Hematopoietic multipotent progenitor cell treated with erythropoietin and hydrocortisone succinate and interleukin-3 and kit ligand, for 8 days (in vitro differentiated cells): ENCODE data around the gene DIDO1.
"Not testable (repeated sequence)": the region's sequence is repeated elsewhere in the genome, so short reads cannot be mapped to it uniquely, and the experiment has no call there.

Experiments
- DNase-seq: peaks from one replicate; pipeline ENCODE4 v3.0.0-alpha.2; 2015

The DIDO1 gene

DNA sequence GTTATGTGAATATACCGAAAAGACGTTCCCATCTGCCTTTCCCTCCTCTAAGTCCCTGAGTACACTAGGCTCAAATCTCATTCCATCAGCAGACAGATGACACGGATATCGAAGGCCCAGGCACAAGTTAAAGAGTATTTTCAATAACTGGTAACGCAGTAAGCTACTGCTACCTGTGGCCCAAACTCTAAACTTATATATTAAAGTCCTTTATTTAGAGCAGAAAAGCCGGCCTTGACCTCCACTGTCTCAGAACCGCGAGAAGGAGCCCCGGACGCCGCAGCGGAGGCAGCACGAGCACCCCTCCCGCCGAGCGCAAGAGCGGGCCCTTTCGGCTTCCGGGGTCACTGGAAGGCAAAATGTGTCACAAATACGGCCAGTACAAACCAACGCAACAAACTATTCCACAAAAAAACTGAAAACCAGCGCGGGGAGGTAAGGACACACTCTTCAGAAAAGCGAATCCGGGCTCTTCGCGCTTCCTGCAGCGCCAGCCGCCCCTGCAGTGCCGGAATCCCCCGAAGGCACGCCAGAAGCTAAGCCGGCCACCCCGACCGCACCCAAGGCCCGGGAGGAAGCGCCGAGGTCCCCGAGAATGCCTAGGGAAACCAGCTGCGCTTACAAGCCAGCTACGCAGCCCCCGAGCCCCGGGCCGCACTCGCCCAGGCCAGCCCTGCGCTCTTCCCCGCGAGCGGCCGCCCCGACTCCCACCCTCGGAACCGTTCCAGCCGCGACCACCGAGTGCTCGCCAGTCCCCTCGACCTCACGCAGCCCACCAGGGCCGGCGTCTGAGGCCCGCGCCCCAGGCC is 681 bp downstream of the DIDO1 start:
- peak; percentile 44 for DNase-seq

DNA sequence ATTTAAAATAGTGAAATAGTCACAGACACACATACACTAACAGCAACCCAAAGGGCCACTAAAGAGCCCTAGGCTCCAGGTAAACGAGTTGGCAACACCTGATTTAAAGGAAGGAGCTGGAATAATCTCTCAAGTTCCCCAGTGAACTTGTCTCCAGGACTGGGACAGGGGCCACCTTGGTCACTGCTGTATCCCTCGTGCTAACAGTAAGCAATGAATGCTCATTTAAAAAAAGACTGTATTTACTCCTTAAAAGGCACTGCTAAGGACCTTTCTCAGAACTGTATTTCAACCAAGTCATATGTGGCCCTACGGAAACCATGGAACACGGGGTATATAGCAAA is 1.3 kb downstream of the DIDO1 start:
- DNase-seq, result no peak

DNA sequence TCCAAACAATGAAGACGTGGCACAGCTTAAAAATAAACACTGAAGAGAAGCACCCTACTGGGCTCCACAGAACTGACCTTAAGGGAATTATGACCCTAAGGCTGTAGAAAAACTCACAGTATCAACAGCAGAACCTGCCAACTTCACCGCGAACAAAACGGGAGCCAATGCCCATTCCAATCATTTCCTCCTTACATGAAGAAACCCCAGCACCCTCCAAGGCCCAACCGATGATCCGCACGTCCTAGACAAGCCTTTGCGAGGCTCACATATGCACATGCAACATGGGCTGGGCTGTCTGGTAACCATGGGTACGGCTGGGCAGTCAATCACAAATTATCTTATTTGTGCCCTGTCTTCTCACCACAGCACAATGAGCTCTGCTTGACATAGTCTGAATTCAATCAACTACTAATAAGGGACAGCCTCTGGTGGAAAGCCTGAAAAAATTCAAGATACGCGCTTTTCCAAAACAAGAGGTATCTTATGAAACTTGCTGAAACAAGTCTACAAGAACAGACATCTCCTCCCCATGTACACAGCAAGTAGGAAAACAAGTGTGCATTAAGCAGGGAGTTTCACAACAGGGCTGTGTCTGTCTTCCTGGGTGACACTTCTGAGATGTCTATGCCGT is 1.7 kb downstream of the DIDO1 start:
- DNase-seq, result peak; percentile 67

DNA sequence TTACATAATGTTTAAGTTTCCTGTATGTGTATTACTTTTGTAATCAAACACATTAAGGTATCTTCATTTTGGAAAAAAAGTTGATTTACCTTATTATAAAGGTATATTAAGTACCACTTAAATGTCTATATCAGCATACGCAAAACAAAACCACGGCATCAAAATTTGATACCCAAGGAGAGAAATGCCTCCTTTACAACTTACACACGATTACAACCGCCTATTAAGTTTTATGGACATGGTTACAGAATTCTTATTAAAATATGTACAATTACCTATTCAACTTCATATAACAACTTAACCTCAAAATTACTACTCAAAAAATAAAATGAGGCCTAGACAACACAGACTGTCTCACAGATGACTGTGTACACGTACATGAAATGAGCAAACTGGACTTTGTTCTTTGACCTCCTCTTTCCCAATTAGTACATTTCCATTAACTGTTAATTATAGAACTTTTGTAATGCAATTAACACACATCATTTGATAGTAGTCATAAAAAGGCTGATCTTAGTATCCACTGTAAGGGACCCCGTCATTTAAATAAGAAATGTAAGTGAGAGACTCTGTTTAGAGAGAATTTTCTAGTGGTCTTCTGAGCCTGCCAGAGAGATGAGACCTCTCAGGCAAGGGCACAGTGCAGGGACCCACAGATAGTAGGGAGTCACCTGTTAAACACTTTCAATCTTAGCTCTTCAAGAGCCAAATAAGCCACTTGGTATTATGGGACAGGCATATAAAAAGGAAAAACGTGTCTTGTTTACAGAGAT is 2.5 kb downstream of the DIDO1 start:
- no peak for DNase-seq

DNA sequence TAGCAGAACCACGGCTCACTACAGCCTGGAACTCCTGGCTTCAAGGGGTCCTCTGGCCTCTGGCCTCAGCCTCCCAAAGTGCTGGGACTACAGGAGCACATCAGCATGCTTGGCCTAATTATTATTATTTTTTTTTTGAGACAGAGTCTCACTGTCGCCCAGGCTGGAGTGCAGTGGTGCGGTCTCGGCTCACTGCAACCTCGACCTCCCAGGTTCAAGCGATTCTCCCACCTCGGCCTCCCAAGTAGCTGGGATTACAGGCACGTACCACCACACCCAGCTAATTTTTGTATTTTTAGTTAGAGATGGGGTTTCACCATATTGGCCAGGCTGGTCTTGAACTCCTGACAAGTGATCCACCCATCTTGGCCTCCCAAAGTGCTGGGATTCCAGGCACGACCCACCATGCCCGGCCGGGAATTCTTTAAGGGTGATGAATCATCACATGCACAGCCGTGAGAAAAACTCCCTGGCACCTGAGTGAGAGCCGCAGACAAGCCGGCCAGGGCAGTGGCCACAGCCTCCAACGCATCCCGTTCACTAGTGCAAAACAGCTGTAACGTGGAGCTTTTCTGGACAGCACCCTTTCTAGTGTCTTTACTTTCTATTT is 3.1 kb downstream of the DIDO1 start:
- DNase-seq, result not testable (repeated sequence)

DNA sequence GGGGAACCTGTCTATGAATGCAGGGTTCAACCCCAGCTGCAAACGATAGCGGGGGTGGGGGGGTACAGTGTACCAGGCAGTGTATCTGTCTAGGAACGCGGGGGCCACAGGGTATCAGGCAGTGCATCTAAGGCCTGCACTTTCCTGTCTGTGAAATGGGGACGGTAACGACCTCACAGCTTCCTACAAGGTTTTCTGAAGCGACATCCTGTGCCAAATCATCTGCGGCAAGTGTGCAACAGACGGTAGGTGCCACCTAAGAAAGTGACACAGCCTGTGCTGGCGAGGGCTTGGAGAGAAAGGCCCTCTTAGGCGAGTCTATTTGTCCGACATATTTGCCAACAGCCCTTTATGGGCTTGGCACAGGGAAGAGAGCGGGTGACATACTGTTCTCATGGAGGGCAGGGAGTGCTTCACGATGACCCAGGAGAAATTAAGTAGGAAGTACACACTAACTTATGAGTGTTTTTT is 3.8 kb downstream of the DIDO1 start:
- no peak for DNase-seq

DNA sequence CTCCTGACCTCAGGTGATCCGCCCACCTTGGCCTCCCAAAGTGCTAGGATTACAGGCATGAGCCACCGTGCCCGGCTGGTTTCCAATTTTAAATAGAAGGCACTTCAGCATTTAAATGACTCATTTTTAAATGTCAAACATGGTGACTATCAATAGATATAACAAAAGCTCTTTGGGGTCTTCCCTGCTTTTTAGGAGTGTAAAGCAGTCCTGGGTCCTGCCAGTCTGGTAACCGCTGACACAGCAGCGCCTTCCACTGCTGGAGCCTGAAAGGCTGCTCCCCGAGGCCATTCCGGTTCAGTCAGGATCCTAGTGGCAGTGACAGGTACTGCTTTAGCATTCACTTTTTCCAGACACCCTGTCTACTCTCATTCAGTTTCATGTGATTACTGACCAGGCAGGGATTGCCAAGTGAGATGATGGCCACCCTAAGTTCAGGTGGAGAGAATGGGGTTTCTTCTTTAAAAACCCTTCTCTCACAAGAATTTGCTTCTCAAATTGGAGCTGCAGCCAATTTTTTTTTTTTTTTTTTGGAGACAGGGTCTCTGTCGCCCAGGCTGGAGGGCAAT is 5.1 kb downstream of the DIDO1 start:
- peak; percentile 72 for DNase-seq

DNA sequence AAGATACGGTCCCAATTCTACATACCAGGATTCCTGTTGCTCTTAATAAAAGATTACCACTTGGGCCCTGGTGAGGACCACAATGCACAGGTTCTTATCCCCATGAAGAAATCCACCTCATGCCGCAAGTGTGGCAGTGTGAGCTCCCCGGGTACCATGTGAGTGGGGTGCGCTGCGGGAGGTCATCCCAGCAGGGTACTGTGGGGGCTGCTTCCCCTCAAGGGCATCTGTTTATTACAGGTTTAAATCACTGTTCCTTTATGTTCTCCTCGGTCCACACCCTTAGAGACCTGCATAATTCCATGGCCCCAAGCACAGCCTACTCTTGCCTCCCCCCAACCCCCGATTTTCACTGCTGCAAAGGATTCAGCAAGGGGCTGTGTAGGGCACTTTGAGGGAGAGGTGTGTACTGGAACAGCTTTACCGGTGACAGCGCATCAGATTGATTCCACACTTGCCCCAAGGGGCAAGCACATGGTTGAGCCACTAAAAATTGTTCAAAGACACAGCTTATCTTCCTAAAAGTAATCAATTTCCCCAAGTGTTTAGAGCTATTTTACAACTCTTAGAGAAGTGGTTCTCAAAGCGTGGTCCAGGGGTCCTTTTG is 6.2 kb downstream of the DIDO1 start:
- DNase-seq, result no peak

DNA sequence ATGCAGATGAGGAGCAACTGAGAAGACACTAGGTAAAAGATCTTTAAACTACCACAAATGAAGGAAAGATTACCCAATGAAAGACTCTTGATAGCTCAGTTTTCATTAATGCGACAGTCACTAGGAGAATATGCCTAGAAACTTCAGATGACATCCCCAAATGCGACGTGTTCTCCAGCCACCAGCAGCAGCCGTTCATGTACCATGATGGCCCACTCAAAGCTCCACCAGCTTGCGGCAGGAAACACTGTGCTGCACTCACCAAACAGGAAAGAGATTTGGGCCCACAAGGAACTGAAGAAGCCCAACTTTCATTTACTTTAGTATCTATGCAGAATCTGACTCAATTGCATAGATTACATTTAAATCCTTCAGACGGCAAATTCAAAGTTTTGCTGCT is 7.5 kb downstream of the DIDO1 start:
- DNase-seq, result no peak

DNA sequence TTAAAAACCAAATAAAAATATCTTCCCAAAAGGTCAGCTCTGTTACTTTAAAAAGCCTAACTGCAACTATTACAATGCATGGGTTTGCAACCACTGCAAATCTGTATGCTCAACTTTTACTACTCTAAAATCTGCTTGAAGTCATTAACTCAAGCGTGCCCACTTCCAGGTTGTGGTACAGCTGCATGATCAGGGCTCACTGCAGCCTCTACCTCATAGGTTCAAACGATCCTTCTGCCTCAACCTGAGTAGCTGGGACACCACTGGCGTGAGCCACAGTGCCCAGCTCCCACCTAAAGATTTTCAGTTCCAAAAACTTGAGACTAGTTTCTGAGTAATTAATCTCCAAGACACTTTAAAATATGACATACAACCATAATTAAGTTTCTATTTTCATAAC is 8.2 kb downstream of the DIDO1 start:
- no peak for DNase-seq

DNA sequence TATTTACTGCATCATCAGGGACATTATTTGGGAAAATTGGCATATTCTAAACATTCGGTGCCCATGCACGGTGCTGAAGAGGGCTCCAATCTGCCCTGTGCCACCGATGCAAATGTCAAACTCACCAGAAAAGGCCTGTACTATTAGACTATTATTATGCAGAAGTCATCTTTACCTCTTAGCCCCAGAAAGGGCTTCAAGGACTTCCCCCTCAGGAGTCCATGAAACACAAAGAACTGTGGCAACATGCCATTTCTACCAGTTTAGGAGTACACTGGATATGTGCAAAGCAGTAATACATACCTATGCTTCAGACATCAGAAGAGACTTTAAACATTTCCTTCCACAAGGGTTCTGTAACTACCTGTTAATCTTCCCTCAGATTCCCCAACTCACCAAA is 8.6 kb downstream of the DIDO1 start:
- DNase-seq, result no peak

DNA sequence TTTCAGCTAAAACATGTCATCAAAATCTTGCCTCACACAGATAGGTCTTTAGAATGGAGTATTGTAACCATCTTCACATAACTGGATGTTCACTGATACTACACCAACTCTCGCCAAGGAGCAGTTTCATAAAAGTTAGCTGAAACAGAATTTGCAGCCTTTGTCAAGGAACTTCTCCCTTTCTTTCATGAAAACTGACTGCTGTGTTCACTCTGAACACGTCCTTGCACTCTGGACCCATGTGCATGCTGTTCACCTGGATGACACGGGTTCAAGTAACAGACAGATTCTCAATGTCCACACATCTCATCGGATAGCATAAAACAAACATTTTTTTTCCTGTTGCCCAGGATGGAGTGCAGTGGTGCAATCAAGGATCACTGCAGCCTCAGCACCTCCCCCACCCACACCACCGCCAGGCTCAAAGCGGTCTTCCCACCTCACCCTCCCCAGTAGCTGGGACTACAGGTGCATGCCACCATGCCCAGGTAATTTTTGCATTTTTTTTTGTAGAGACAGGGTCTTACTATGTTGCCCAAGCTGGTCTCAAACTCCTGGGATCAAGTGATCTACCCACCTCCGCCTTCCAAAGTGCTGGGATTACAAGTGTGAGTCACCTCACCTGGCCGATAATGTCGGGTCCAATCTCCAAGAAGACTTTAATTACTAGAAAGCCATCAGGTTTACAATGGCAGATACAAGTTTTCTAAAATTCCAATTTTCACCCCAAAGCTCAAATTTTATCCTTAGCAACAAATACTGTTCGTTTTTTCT is 9.4 kb downstream of the DIDO1 start:
- DNase-seq, result no peak

DNA sequence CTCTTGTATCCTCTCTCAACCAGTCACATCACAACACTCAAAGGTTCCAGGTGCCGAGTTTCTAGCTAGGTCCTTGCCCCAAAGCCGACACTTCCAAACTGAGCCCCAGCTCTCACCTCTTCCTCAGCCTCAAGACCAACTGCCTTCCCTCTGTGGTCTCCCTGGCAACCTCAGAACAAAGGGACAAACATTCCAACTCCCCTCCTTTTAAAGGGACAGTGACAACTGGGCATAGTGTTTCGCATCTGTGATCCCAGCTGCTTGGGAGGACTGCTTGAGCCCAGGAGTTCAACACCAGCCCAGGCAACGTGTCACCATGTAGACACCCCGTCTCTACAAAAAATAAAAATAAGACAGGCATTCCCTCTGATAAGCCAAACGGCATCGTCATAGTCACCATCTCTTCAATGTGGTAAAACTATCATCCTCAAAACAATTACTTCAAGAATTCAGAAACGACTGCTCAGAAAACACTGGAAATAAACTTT is 11.3 kb downstream of the DIDO1 start:
- peak; percentile 63 for DNase-seq

DNA sequence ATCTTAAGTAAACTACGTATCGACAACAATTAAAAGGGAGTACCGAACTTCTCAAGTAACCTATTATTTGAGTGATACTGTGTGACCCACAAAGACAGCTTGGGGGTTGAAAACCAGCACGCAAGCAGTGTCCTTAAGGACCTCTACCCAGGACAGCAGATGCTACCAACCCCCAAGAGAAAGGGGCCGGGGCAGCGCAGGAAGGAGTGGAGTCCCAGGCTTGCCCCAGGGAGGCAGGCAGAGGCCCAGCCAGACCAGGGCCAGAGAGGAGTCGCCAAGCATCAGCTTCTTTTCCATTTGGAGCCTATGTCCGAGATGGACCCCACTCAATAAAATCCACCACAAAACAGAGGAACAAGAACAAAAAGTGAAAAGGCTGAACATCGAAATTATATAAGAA is 11.9 kb downstream of the DIDO1 start:
- DNase-seq, result no peak

DNA sequence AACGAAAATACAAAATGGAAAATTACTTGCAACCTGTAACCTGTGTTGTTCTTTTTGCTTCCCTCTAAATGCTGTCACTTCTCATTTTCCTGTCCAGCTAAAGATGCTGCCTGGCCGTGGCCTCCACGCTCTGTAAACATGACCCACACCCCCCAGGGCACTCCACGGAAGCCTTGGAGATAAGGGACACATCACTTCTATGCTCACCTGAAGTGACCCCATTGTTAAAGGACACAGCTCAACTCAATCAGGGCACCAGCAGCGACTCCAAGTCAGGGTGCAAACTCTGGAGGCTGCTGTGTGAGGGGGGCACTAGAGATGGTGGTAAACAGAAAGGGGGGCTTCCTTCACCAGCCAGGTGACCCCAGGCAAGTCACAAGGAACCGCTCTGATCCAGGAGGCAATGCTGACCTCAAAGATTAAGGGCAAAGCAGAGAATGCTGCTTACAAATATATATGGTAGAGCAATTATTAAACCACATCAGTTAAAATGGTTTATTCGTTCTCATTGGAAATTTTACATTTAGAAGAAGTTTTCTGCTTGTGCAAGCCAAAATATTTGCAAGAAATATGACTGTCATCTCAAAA is 13.2 kb downstream of the DIDO1 start:
- no peak for DNase-seq

DNA sequence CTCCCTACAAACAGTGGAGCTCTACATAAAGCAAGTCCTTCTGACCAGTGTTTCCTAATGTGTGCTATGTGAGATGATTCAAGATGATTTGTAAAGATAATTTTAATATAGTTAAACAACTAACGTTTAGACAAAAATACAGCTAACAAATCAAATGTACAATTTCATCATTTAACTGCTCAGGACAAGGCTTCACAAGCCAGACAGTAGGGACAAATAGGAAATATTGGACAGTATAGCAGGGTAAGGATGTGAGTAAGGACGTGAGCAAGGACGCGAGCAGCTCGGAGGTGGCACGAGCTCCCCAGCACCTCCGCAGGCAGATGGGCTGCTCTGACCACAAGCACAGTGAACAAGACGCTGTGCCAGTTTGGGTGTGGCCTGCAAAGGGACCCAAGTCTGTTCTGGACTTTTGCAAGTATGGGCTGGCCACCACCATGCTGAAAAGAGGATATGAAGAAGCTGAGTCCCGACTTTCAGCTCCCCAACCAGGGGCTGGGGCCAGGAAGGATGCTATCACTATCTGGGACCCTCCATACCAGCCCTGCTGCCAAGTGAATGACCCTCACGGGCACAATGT is 14.5 kb downstream of the DIDO1 start:
- DNase-seq, result no peak

DNA sequence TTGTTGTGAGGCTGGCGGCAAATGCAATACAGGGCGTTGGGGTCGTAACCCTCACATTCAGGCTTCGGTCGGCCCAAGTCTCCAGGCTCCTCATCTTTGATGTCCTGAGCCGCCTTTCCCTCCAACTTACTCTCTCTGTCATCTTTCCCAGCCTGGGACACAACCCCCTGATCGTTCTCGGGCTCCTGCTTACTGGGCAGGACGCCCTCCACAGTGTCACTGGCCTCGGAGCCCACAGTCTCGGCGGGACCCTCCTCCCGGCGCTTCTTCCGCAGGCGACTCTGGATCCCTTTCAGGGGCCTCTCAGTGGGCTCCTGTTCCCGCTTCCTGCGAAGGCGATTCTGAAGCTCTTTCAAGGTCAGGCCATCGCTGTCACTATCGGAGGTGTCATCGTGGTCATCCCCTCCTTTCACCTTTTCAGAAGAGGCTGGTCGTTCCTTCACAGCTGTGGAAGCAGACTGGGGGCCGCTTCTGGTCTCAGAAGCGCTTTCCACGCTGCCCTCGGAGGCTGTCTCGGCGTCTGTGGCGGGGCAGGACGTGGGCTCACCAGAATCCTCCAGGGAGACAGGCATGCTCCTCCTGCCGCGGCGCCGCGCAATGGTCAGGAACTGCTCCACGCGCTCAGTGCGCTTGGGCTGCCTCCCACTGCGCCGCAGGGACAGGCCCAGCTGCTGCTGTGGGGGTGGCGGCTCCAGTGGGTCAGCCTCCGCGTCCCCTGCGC is 15.4 kb downstream of the DIDO1 start:
- no peak for DNase-seq

DNA sequence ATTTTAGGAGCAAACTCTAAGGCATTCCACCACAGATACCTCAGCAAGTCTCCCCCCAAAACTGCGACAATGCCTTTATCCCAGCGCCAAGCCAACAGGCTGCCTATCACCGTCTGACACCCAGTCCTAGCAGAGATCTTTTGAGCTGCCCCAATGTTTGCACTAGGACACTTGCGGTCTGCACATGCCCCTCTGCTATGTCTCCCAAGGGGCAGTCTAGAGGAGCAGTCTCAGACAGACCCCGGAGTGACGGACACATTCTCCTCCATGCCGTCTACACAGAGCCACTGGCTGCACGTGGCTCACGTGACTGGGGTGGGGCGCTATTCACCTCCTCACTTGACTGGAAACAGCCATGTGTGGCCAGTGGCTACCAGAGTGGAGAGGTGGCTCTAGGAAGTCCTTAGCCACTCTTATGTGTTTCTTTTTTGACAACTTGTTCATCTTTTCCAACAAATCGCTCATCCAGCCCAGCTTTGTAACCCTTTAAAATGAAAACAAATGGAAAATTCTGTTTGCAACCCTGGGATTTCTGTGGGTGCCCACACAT is 16.0 kb downstream of the DIDO1 start:
- no peak for DNase-seq

DNA sequence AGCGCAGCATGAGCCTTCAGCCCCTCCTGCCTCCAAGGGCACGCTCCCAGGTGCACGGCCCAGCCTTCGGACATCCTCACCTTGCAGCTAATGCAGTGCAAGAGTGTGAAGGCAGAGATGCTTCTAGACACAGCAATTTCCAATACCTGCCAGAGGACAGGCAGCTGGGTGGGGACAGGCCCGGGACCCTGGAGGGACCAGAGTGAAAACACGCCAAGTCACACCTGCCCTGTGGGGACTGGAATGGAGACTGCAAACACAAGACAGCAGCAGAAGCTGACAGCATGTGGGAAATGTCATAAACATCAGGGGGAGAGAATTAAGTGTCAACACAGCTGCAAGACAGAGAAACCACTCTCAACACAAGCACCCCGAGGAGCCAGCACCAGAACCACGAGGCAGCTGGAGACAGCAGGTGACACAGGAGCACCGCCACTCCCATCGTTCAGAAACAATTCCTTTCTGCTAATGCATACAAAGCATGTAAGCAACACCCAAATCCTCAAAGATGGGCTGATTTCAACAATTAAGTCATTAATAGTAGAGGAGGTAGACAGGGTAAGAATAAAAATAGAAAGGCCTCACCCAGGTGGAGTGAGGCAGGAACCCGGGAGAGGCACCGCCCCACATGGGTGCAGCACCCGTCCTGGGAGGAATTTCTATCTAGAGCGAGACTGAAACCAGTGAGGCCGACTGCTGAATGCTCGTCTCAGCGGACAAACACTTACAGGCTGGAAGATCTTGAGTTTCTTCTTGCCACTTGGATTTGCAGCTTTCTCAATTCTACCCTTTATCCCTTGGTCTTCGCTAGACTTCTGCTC is 17.1 kb downstream of the DIDO1 start:
- no peak for DNase-seq
